Motor neuron (in vitro differentiated cells): ENCODE measurements around the gene DDX27. TPM values are rescaled to one million over a fixed set of nuclear protein-coding genes. Genes with fewer than 3 reads are reported as not detected.

Source experiments
- total RNA-seq, 8 experiments: library from RNA; unstranded; fragments of 300-600 nt; gene quantifications; 2 replicates each; pipeline versions ENCODE4 v1.2.3 to v1.2.4, GENCODE V29; 2022

The DDX27 gene
- total RNA-seq, 8 experiments from 2014 or later: 15.2 to 49.1 (median 23.8) TPM

Other genes with a start within 250 kb of the DDX27 start
- gene CSE1L, start 173.1 kb upstream of the DDX27 start, total RNA-seq: 100 to 1,000 TPM in 2 of 8 experiments, 10 to 100 TPM in 6; 44.5 to 134 (median 66.9) TPM
- gene STAU1, start 31.1 kb upstream of the DDX27 start, total RNA-seq: 10 to 100 TPM; 37.4 to 84.7 (median 61.5) TPM
- 100 to 1,000 TPM in 1 of 8 experiments, 10 to 100 TPM in 3, 1 to 10 TPM in 4; 5.7 to 108 (median 15.7) TPM for gene ZNFX1, start 58.6 kb downstream of the DDX27 start, total RNA-seq